Colon (tissue), 2 donors: ENCODE results near the gene VOPP1.
"Not testable (repeated sequence)": the region's sequence is repeated elsewhere in the genome, so short reads cannot be mapped to it uniquely, and the experiment has no call there.

ENCODE experiments used
- FAIRE-seq: peaks from 2 replicates; lab custom pipeline; 2012; peaks lifted over from hg19 to GRCh38; lab: Jason Lieb, UNC
- donor health status: control.
- donor health status: control.

The VOPP1 gene

GRCh38 chr7:55486192-55486590 lies 86.1 kb downstream of the VOPP1 start:
- FAIRE-seq = no peak

GRCh38 chr7:55485501-55486191 lies 86.7 kb downstream of the VOPP1 start:
- no peak for FAIRE-seq

GRCh38 chr7:55484834-55485233 lies 87.5 kb downstream of the VOPP1 start:
- no peak for FAIRE-seq

- no peak for FAIRE-seq
These were observed 88.1 kb downstream of the VOPP1 start for GRCh38 chr7:55484241-55484640.

- FAIRE-seq = no peak
These were observed 89.3 kb downstream of the VOPP1 start for GRCh38 chr7:55483046-55483445.

GRCh38 chr7:55481155-55481554 lies 91.1 kb downstream of the VOPP1 start:
- no peak for FAIRE-seq

GRCh38 chr7:55478700-55479099 lies 93.6 kb downstream of the VOPP1 start:
- FAIRE-seq = no peak

- no peak for FAIRE-seq
These were observed 94.4 kb downstream of the VOPP1 start for GRCh38 chr7:55477781-55478374.

GRCh38 chr7:55476852-55477780 lies 95.2 kb downstream of the VOPP1 start:
- FAIRE-seq = no peak

GRCh38 chr7:55475855-55476803 lies 96.2 kb downstream of the VOPP1 start:
- no peak for FAIRE-seq

GRCh38 chr7:55474944-55475854 lies 97.1 kb downstream of the VOPP1 start:
- FAIRE-seq = no peak

- FAIRE-seq = no peak
These were observed 98.4 kb downstream of the VOPP1 start for GRCh38 chr7:55473932-55474331.

- FAIRE-seq = no peak
These were observed 99.2 kb downstream of the VOPP1 start for GRCh38 chr7:55472928-55473725.

GRCh38 chr7:55472406-55472805 lies 99.9 kb downstream of the VOPP1 start:
- not testable (repeated sequence) for FAIRE-seq

- not testable (repeated sequence) for FAIRE-seq
These were observed 100.7 kb downstream of the VOPP1 start for GRCh38 chr7:55471594-55471993.

- FAIRE-seq = no peak
These were observed 102.0 kb downstream of the VOPP1 start for GRCh38 chr7:55470261-55470660.

GRCh38 chr7:55469721-55470120 lies 102.6 kb downstream of the VOPP1 start:
- FAIRE-seq = no peak

- FAIRE-seq = no peak
These were observed 103.0 kb downstream of the VOPP1 start for GRCh38 chr7:55469271-55469681.

GRCh38 chr7:55468495-55468894 lies 103.8 kb downstream of the VOPP1 start:
- no peak for FAIRE-seq
